IMR-90 (cell line): Measurements from ENCODE around the gene RIPPLY1. TPM values are rescaled to one million over a fixed set of nuclear protein-coding genes. Genes with fewer than 3 reads are reported as not detected.

Experiments used
- ATAC-seq: fragments of 200-7000 bp; cut with Tn5 transposase; 2 replicates; pipeline ENCODE4 v1.9.1; 2020; ENCODE audit warnings: low read depth, mild to moderate bottlenecking, moderate library complexity
- BruUV-seq: library from RNA; stranded (reverse); fragments of 400-500 nt; replicated peaks from 2 replicates; lab custom pipeline; 2021; lab: Mats Ljungman, UMichigan
- CTCF ChIA-PET: fragments of 300-600 bp; formaldehyde crosslinking; extraction: SDS; loops from one replicate; lab custom pipeline; 2021; ENCODE audit warnings: antibody characterized with exemption; lab: Yijun Ruan, JAX
- POLR2A ChIA-PET: fragments of 300-600 bp; sonication (Branson Sonifier 250); formaldehyde crosslinking; loops from one replicate; lab custom pipeline; 2022; ENCODE audit warnings: antibody characterized with exemption; ENCODE audit not compliant: unreplicated experiment; lab: Charles Lee
- DNase-seq: peaks from one replicate; pipeline ENCODE4 v3.0.0; 2013
- H2AFZ ChIP-seq: replicated peaks from 2 replicates; pipeline ENCODE3; 2013; ENCODE audit warnings: low read length, mild to moderate bottlenecking; ENCODE audit not compliant: poor library complexity
- H2AK5ac ChIP-seq: 2 replicates; pipeline ENCODE4 v1.6.1; 2013; ENCODE audit warnings: low read depth, low read length, inconsistent platforms
- H2AK9ac ChIP-seq: replicated peaks from 2 replicates; pipeline ENCODE3; 2013; ENCODE audit warnings: mild to moderate bottlenecking, low read depth, low read length, moderate library complexity; ENCODE audit not compliant: poor library complexity
- H2BK120ac ChIP-seq: 2 replicates; pipeline ENCODE4 v1.6.1; 2013; ENCODE audit warnings: low read depth, low read length, inconsistent platforms
- H2BK15ac ChIP-seq: 3 replicates; pipeline ENCODE4 v1.6.1; 2013; ENCODE audit warnings: low read depth, low read length, inconsistent platforms
- H2BK20ac ChIP-seq: 2 replicates; pipeline ENCODE4 v1.6.1; 2013; ENCODE audit warnings: low read depth, mild to moderate bottlenecking, inconsistent platforms, low read length, moderate library complexity
- H2BK5ac ChIP-seq: 2 replicates; pipeline ENCODE4 v1.6.1; 2013; ENCODE audit warnings: mild to moderate bottlenecking, low read depth, low read length, inconsistent platforms; ENCODE audit not compliant: poor library complexity, severe bottlenecking
- H3K14ac ChIP-seq: replicated peaks from 2 replicates; pipeline ENCODE4 v1.6.1; 2013; ENCODE audit warnings: low read depth, low read length, inconsistent platforms
- H3K18ac ChIP-seq: 2 replicates; pipeline ENCODE4 v1.6.1; 2013; ENCODE audit warnings: low read depth, low read length, control low read depth
- H3K23ac ChIP-seq: 2 replicates; pipeline ENCODE4 v1.6.1; 2013; ENCODE audit warnings: low read depth, low read length, inconsistent platforms
- H3K27ac ChIP-seq: 2 replicates; pipeline ENCODE4 v1.5.1; 2013; ENCODE audit warnings: mild to moderate bottlenecking, control low read depth, low read length; ENCODE audit not compliant: insufficient read depth
- H3K27me3 ChIP-seq: 2 replicates; pipeline ENCODE4 v1.6.1; 2013; ENCODE audit warnings: low read length; ENCODE audit not compliant: control insufficient read depth, insufficient read depth
- H3K36me3 ChIP-seq: 2 replicates; pipeline ENCODE4 v1.6.1; 2013; ENCODE audit warnings: low read length, mixed read lengths; ENCODE audit not compliant: control insufficient read depth, insufficient read depth
- H3K4ac ChIP-seq: 2 replicates; pipeline ENCODE4 v1.6.1; 2013; ENCODE audit warnings: low read depth, low read length, inconsistent platforms
- H3K4me1 ChIP-seq: 2 replicates; pipeline ENCODE4 v1.6.1; 2013; ENCODE audit warnings: low read length, mixed read lengths; ENCODE audit not compliant: control insufficient read depth, insufficient read depth
- H3K4me2 ChIP-seq: 2 replicates; pipeline ENCODE4 v1.6.1; 2013; ENCODE audit warnings: low read depth, mild to moderate bottlenecking, control low read depth, low read length, moderate library complexity
- H3K4me3 ChIP-seq: 2 replicates; pipeline ENCODE4 v1.5.1; 2013; ENCODE audit warnings: low read depth, mild to moderate bottlenecking, control low read depth, low read length, moderate library complexity; ENCODE audit not compliant: insufficient read depth
- H3K56ac ChIP-seq: 2 replicates; pipeline ENCODE4 v1.6.1; 2013; ENCODE audit warnings: low read length, inconsistent platforms; ENCODE audit not compliant: insufficient read depth; ENCODE audit errors: extremely low read depth
- H3K79me1 ChIP-seq, 2 experiments: 2 replicates each; pipeline ENCODE4 v1.6.1; 2013; ENCODE audit warnings: low read length in 2 of 2, inconsistent platforms in 1 of 2, low read depth in 1 of 2
- H3K9ac ChIP-seq: 2 replicates; pipeline ENCODE4 v1.6.1; 2013; ENCODE audit warnings: low read depth, low read length, control low read depth
- H3K9me1 ChIP-seq: 2 replicates; pipeline ENCODE4 v1.6.1; 2013; ENCODE audit warnings: low read length, inconsistent platforms; ENCODE audit not compliant: insufficient read depth
- H3K9me3 ChIP-seq: 2 replicates; pipeline ENCODE4 v1.6.1; 2013; ENCODE audit warnings: low read length; ENCODE audit not compliant: control insufficient read depth, insufficient read depth
- H4K20me1 ChIP-seq: 2 replicates; pipeline ENCODE4 v1.6.1; 2013; ENCODE audit warnings: low read length, inconsistent platforms; ENCODE audit not compliant: insufficient read depth
- H4K5ac ChIP-seq: 2 replicates; pipeline ENCODE4 v1.6.1; 2013; ENCODE audit warnings: mild to moderate bottlenecking, low read depth, low read length, control low read depth
- H4K8ac ChIP-seq, 2 experiments: 2 replicates each; pipeline ENCODE4 v1.6.1; 2013; ENCODE audit warnings: low read depth in 2 of 2, low read length in 2 of 2, control low read depth in 1 of 2, inconsistent platforms in 1 of 2
- H4K91ac ChIP-seq: 2 replicates; pipeline ENCODE4 v1.6.1; 2013; ENCODE audit warnings: low read depth, low read length, inconsistent platforms; ENCODE audit not compliant: insufficient read depth
- BHLHE40 ChIP-seq: fragments of 150-350 bp; IDR thresholded peaks from 2 replicates; pipeline ENCODE4 v1.6.1; 2016; ENCODE audit warnings: mild to moderate bottlenecking, low read depth, low read length
- CEBPB ChIP-seq: IDR thresholded peaks from 2 replicates; pipeline ENCODE4 v1.6.1; 2012; ENCODE audit warnings: low read depth, low read length, improper control_type of control experiment
- CHD1 ChIP-seq: IDR thresholded peaks from 2 replicates; pipeline ENCODE4 v1.6.1; 2012; ENCODE audit warnings: low read depth, low read length, improper control_type of control experiment
- CTCF ChIP-seq: conservative IDR thresholded peaks from 2 replicates; pipeline ENCODE4 v1.5.1; 2012; ENCODE audit warnings: mild to moderate bottlenecking, low read depth, low read length, improper control_type of control experiment
- ELK1 ChIP-seq: fragments of 150-350 bp; IDR thresholded peaks from 2 replicates; pipeline ENCODE4 v1.6.1; 2016; ENCODE audit warnings: low read depth, mild to moderate bottlenecking, low read length, moderate library complexity, borderline replicate concordance
- FOS ChIP-seq: fragments of 150-350 bp; IDR thresholded peaks from 2 replicates; pipeline ENCODE4 v1.6.1; 2016; ENCODE audit warnings: low read depth, low read length
- MAFK ChIP-seq: IDR thresholded peaks from 2 replicates; pipeline ENCODE4 v1.6.1; 2012; ENCODE audit warnings: low read depth, low read length, improper control_type of control experiment
- MAZ ChIP-seq: IDR thresholded peaks from 2 replicates; pipeline ENCODE4 v1.6.1; 2012; ENCODE audit warnings: low read depth, mild to moderate bottlenecking, low read length, improper control_type of control experiment, moderate library complexity, borderline replicate concordance
- MXI1 ChIP-seq: IDR thresholded peaks from 2 replicates; pipeline ENCODE4 v1.6.1; 2012; ENCODE audit warnings: low read depth, mild to moderate bottlenecking, low read length, moderate library complexity, borderline replicate concordance
- NFE2L2 ChIP-seq: fragments of 150-350 bp; IDR thresholded peaks from 2 replicates; pipeline ENCODE4 v1.6.1; 2016; ENCODE audit warnings: low read depth, mild to moderate bottlenecking, low read length
- POLR2A ChIP-seq: IDR thresholded peaks from 2 replicates; pipeline ENCODE4 v1.6.1; 2012; ENCODE audit warnings: mild to moderate bottlenecking, low read depth, low read length
- RAD21 ChIP-seq: IDR thresholded peaks from 2 replicates; pipeline ENCODE4 v1.6.1; 2012; ENCODE audit warnings: low read length, improper control_type of control experiment
- RCOR1 ChIP-seq: IDR thresholded peaks from 2 replicates; pipeline ENCODE4 v1.6.1; 2012; ENCODE audit warnings: mild to moderate bottlenecking, low read length, improper control_type of control experiment; ENCODE audit not compliant: insufficient replicate concordance
- RFX5 ChIP-seq: IDR thresholded peaks from 2 replicates; pipeline ENCODE4 v1.8.0; 2012; ENCODE audit warnings: low read depth, mild to moderate bottlenecking, low read length, moderate library complexity
- SMC3 ChIP-seq: fragments of 150-350 bp; IDR thresholded peaks from 2 replicates; pipeline ENCODE4 v1.6.1; 2016; ENCODE audit warnings: low read depth, mild to moderate bottlenecking, antibody characterized with exemption, low read length, moderate library complexity
- WGBS, 2 experiments: methylation state at CpG; one replicate each; pipeline versions ENCODE4 v1.1.5 to v1.1.7; 2013; ENCODE audit warnings: missing lambda C conversion rate in 2 of 2; ENCODE audit not compliant: insufficient read length in 1 of 2; ENCODE audit errors: extremely low coverage in 2 of 2; 5-methylcytosine and 5-hydroxymethylcytosine counted together
- dilution Hi-C: fragments of 300-500 bp; cut with HindIII; formaldehyde crosslinking; loops from one replicate; pipeline ENCODE4 v1.14.3; 2018; ENCODE audit warnings: low sequenced_read_pairs; ENCODE audit not compliant: unreplicated experiment
- in situ Hi-C: fragments of 300-500 bp; cut with MboI; formaldehyde crosslinking; loops from 3 replicates; pipeline ENCODE4 v1.14.3; 2019; ENCODE audit warnings: low sequenced_read_pairs, inconsistent platforms, mixed read lengths
- intact Hi-C: fragments of 100-400 bp; cut with micrococcal nuclease; formaldehyde crosslinking; loops from 2 replicates; pipeline ENCODE4 v1.10.0; 2022
- polyA plus RNA-seq, 3 experiments: library from polyadenylated mRNA; depleted of rRNA; stranded (reverse); fragments of >200 nt; gene quantifications; 2 replicates each; pipeline ENCODE4 v1.2.3, GENCODE V29; 2012; ENCODE audit warnings: low replicate concordance in 1 of 3
- total RNA-seq: library from RNA; depleted of rRNA; stranded (reverse); fragments of >200 nt; gene quantifications from 2 replicates; pipeline ENCODE4 v1.2.3, GENCODE V29; 2012
- TF ChIP-seq, protein P1 (sequence below): fragments of 150-350 bp; IDR thresholded peaks from 2 replicates; pipeline ENCODE4 v1.6.1; 2017; ENCODE audit warnings: mild to moderate bottlenecking, antibody characterized with exemption, low read length, low read depth

RIPPLY1 gene
- total and polyA plus RNA-seq, 2 of the 4 experiments (the other 2 are of a cell fraction): not detected

DNA sequence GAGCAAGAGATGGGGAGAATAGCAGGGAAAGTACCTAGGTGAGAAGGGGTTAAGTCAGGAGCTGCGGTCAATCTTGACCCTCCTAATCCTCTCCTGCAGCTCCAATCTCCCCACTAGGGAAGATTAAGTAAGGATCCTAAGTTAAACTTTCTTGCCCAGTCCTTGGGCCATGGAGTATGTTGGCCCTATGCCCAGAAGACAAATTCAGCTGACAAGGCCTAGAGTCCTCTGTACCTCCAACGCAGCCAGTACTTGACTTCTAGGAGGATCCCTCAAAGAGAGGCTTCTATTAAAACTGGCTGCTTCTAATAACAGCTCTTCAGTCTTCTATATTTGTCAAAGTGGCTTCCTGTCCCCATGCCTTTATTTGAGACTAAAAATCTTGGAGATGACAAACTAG lies 18.5 kb upstream of the RIPPLY1 start:
- ATAC-seq (no peak), DNase-seq (no peak)
- H3K56ac ChIP-seq: no peak overlapping the region
- no peak overlapping the region for H2BK120ac ChIP-seq
- H3K23ac ChIP-seq: no peak overlapping the region
- no CpG with 5 or more reads among the region's 2 CpGs for WGBS, 2 experiments
- no peaks in the 10 kb centered on the region for H3K36me3 ChIP-seq
- no peak overlapping the region for H2AK5ac ChIP-seq
- no peak overlapping the region for H3K14ac ChIP-seq
- TF ChIP-seq CHD1 (no peak), CEBPB (no peak), MAFK (no peak), BHLHE40 (no peak), FOS (no peak), ELK1 (no peak), SMC3 (no peak), CTCF (no peak), MXI1 (no peak), POLR2A (no peak), RAD21 (no peak), RCOR1 (no peak), NFE2L2 (no peak), RFX5 (no peak), MAZ (no peak)
- TF ChIP-seq, protein P1, sequence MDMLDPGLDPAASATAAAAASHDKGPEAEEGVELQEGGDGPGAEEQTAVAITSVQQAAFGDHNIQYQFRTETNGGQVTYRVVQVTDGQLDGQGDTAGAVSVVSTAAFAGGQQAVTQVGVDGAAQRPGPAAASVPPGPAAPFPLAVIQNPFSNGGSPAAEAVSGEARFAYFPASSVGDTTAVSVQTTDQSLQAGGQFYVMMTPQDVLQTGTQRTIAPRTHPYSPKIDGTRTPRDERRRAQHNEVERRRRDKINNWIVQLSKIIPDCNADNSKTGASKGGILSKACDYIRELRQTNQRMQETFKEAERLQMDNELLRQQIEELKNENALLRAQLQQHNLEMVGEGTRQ: no peak
- no peaks in the 10 kb centered on the region for H4K20me1 ChIP-seq
- H3K18ac ChIP-seq: no peak overlapping the region
- H2AFZ ChIP-seq: no peak overlapping the region
- no peak overlapping the region for H2AK9ac ChIP-seq
- dilution Hi-C loops (no loop called here), in situ Hi-C loops (no loop called here), intact Hi-C loops (no loop called here)
- H4K91ac ChIP-seq: no peak overlapping the region
- no peak overlapping the region for H2BK15ac ChIP-seq
- ChIA-PET POLR2A (no interaction called here), CTCF (no interaction called here)
- H3K4me2 ChIP-seq: no peak overlapping the region
- no peak overlapping the region for H2BK5ac ChIP-seq
- H3K9ac ChIP-seq: no peak overlapping the region
- no peak overlapping the region for H4K8ac ChIP-seq
- no peaks in the 10 kb centered on the region for H3K4me1 ChIP-seq
- no TSS peak for BruUV-seq
- H3K79me1 ChIP-seq: no peaks in the 10 kb centered on the region
- no peak overlapping the region for H3K4me3 ChIP-seq
- H3K9me1 ChIP-seq: no peaks in the 10 kb centered on the region
- no peak overlapping the region for H2BK20ac ChIP-seq
- H3K27ac ChIP-seq: no peak overlapping the region
- no peak overlapping the region for H3K4ac ChIP-seq
- no peaks in the 10 kb centered on the region for H3K9me3 ChIP-seq
- no peak overlapping the region for H4K5ac ChIP-seq
- H3K27me3 ChIP-seq: peaks cover 7% of the 10 kb centered on the region; the same call in 1 of the 2 replicates
